Neuronal stem cell (in vitro differentiated cells): Measurements from ENCODE around the gene NAA15.

Experiments used
- DNase-seq: peaks from one replicate; pipeline ENCODE4 v3.0.0-alpha.2; 2013; ENCODE audit warnings: low spot score
- H2AFZ ChIP-seq: one replicate; pipeline ENCODE4 v1.6.1; 2013; ENCODE audit warnings: mild to moderate bottlenecking, low read length, inconsistent platforms
- H2AK5ac ChIP-seq: 2 replicates; pipeline ENCODE4 v1.6.1; 2013; ENCODE audit warnings: low read depth, mild to moderate bottlenecking, inconsistent platforms, low read length, moderate library complexity, mixed read lengths
- H2BK120ac ChIP-seq: 2 replicates; pipeline ENCODE4 v1.6.1; 2013; ENCODE audit warnings: low read depth, mild to moderate bottlenecking, inconsistent platforms, low read length, moderate library complexity, mixed read lengths
- H2BK12ac ChIP-seq: one replicate; pipeline ENCODE4 v1.6.1; 2013; ENCODE audit warnings: low read length, inconsistent platforms
- H2BK15ac ChIP-seq: 2 replicates; pipeline ENCODE4 v1.6.1; 2013; ENCODE audit warnings: mild to moderate bottlenecking, low read length, inconsistent platforms, mixed read lengths
- H2BK5ac ChIP-seq: one replicate; pipeline ENCODE4 v1.6.1; 2013; ENCODE audit warnings: inconsistent platforms, mild to moderate bottlenecking, low read length, moderate library complexity
- H3K14ac ChIP-seq: one replicate; pipeline ENCODE4 v1.6.1; 2013; ENCODE audit warnings: low read length, inconsistent platforms
- H3K18ac ChIP-seq: 2 replicates; pipeline ENCODE4 v1.6.1; 2013; ENCODE audit warnings: low read length, inconsistent platforms
- H3K23ac ChIP-seq: 2 replicates; pipeline ENCODE4 v1.6.1; 2013; ENCODE audit warnings: low read depth, mild to moderate bottlenecking, mixed read lengths, low read length, inconsistent platforms; ENCODE audit not compliant: poor library complexity
- H3K27ac ChIP-seq: replicated peaks from 3 replicates; pipeline ENCODE4 v1.5.1; 2013; ENCODE audit warnings: low read length, inconsistent platforms
- H3K27me3 ChIP-seq, 3 experiments: 2 replicates each; pipeline ENCODE4 v1.6.1; 2013; ENCODE audit warnings: low read length in 3 of 3, mild to moderate bottlenecking in 2 of 3, inconsistent platforms in 1 of 3, low read depth in 1 of 3, mixed read lengths in 1 of 3, moderate library complexity in 1 of 3; ENCODE audit not compliant: control insufficient read depth in 3 of 3, insufficient read depth in 3 of 3
- H3K36me3 ChIP-seq, 2 donors: replicated peaks in 1 of 2; 2 replicates each; pipeline ENCODE4 v1.6.1; 2013; ENCODE audit warnings: low read length in 2 of 2; ENCODE audit not compliant: control insufficient read depth in 2 of 2, insufficient read depth in 2 of 2
- H3K4ac ChIP-seq: 2 replicates; pipeline ENCODE4 v1.6.1; 2013; ENCODE audit warnings: inconsistent platforms, mild to moderate bottlenecking, low read length, moderate library complexity
- H3K4me1 ChIP-seq, 2 donors: 1 replicate in 1 of 2; 2 replicates in 1 of 2; pipeline ENCODE4 v1.6.1; 2013; ENCODE audit warnings: low read length in 2 of 2, low read depth in 1 of 2; ENCODE audit not compliant: control insufficient read depth in 2 of 2, insufficient read depth in 1 of 2
- H3K4me2 ChIP-seq: one replicate; pipeline ENCODE4 v1.6.1; 2013; ENCODE audit warnings: mild to moderate bottlenecking, low read length, inconsistent platforms; ENCODE audit not compliant: insufficient read depth, poor library complexity, severe bottlenecking
- H3K4me3 ChIP-seq, 2 donors: 2 replicates each; pipeline ENCODE4 v1.5.1; 2013; ENCODE audit warnings: low read length in 2 of 2, mild to moderate bottlenecking in 2 of 2, inconsistent platforms in 1 of 2, moderate library complexity in 1 of 2
- H3K79me1 ChIP-seq: one replicate; pipeline ENCODE4 v1.6.1; 2013; ENCODE audit warnings: low read depth, mild to moderate bottlenecking, inconsistent platforms, low read length, moderate library complexity
- H3K9ac ChIP-seq: one replicate; pipeline ENCODE4 v1.6.1; 2013; ENCODE audit warnings: mild to moderate bottlenecking, low read depth, low read length, inconsistent platforms; ENCODE audit not compliant: poor library complexity
- H3K9me3 ChIP-seq, 2 donors: replicated peaks in 1 of 2; 2 replicates each; pipeline versions ENCODE3 to v1.6.1; 2013; ENCODE audit warnings: low read length in 2 of 2, mild to moderate bottlenecking in 2 of 2, inconsistent platforms in 1 of 2, low read depth in 1 of 2, mixed read lengths in 1 of 2, moderate library complexity in 1 of 2; ENCODE audit not compliant: control insufficient read depth in 2 of 2, insufficient read depth in 1 of 2
- H4K8ac ChIP-seq: one replicate; pipeline ENCODE4 v1.6.1; 2013; ENCODE audit warnings: low read depth, mild to moderate bottlenecking, inconsistent platforms, low read length, moderate library complexity
- H4K91ac ChIP-seq: one replicate; pipeline ENCODE4 v1.6.1; 2013; ENCODE audit warnings: low read length, low read depth, mild to moderate bottlenecking, inconsistent platforms; ENCODE audit not compliant: poor library complexity
- WGBS, 2 donors: extraction: QIAGEN DNeasy Blood & Tissue Kit; methylation state at CpG; one replicate each; pipeline ENCODE4 v1.1.7; 2013; ENCODE audit warnings: missing lambda C conversion rate in 2 of 2, mixed read lengths in 1 of 2; ENCODE audit not compliant: insufficient read length in 2 of 2, insufficient replicate concordance in 1 of 2; ENCODE audit errors: extremely low coverage in 2 of 2; 5-methylcytosine and 5-hydroxymethylcytosine counted together

NAA15 gene

DNA sequence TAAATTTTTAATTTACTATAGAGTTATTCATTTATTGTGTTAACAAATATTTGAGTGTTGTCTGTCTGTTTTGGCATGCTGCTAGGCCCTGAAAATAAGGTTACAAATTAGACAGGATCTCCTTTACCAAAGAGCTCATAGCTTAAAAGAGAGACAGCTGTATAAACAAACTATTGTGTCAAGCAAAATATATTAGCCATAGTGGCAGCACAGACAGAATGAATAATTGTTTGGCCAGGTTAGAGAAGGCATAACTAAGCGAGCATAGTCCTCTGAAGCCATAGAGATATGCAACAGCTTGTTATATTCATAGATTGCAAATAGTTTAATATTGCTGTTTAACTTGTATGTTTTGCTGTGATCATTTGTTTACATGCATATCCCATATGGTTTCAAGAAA lies 67.7 kb downstream of the NAA15 start:
- H3K14ac ChIP-seq: no peak overlapping the region
- no peak overlapping the region for H2BK15ac ChIP-seq
- no peak overlapping the region for H4K8ac ChIP-seq
- no peak overlapping the region for H3K23ac ChIP-seq
- H3K4me2 ChIP-seq: no peak overlapping the region
- H3K27me3 ChIP-seq: no peaks in the 10 kb centered on the region
- WGBS, 2 donors: no CpG with 5 or more reads among the region's 1 CpG
- H2AFZ ChIP-seq: no peak overlapping the region
- DNase-seq: no peak
- H3K9me3 ChIP-seq: no peaks in the 10 kb centered on the region
- H3K4ac ChIP-seq: no peak overlapping the region
- H3K18ac ChIP-seq: no peak overlapping the region
- no peak overlapping the region for H2BK5ac ChIP-seq
- H3K27ac ChIP-seq: no peak overlapping the region
- no peak overlapping the region for H2AK5ac ChIP-seq
- no peak overlapping the region for H2BK120ac ChIP-seq
- no peak overlapping the region for H2BK12ac ChIP-seq
- no peaks in the 10 kb centered on the region for H3K79me1 ChIP-seq
- H3K36me3 ChIP-seq: peaks cover 15 to 95% of the 10 kb centered on the region in 2 donors
- no peak overlapping the region for H3K4me3 ChIP-seq
- H4K91ac ChIP-seq: no peak overlapping the region
- no peaks in the 10 kb centered on the region for H3K4me1 ChIP-seq
- no peak overlapping the region for H3K9ac ChIP-seq

DNA sequence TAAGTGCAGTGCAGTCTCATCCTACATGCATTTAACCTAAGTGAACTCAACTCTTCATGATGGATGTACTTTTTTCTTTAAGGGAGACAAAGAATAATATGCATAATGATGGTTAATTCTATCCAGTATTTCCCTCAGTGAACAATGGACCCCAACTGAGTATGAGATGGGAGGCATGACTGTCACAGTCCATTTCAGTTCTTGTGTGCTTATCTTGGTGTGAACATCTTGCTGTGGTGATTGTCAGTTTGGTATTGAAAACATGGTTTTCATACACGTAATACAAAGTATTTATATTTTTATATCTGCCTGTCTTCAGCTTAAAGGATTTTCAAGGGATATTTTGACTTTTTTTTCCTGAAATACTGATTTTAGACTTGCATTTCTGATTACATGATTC lies 72.9 kb downstream of the NAA15 start:
- Histone ChIP-seq H2BK120ac (no peak overlapping the region), H3K4me1 (no peaks in the 10 kb centered on the region), H3K36me3 (peaks cover 7 to 94% of the 10 kb centered on the region in 2 donors), H3K27me3 (no peaks in the 10 kb centered on the region), H2BK15ac (no peak overlapping the region), H3K14ac (no peak overlapping the region), H3K27ac (no peak overlapping the region), H2AFZ (no peak overlapping the region), H3K79me1 (peaks cover 2% of the 10 kb centered on the region), H3K4me2 (no peak overlapping the region), H3K9ac (no peak overlapping the region), H4K91ac (no peak overlapping the region), H2AK5ac (no peak overlapping the region), H4K8ac (no peak overlapping the region), H3K9me3 (no peaks in the 10 kb centered on the region), H2BK5ac (no peak overlapping the region), H2BK12ac (no peak overlapping the region), H3K23ac (no peak overlapping the region), H3K4ac (no peak overlapping the region), H3K4me3 (no peak overlapping the region), H3K18ac (no peak overlapping the region)
- no CpG with 5 or more reads among the region's 1 CpG for WGBS, 2 donors
- no peak for DNase-seq

DNA sequence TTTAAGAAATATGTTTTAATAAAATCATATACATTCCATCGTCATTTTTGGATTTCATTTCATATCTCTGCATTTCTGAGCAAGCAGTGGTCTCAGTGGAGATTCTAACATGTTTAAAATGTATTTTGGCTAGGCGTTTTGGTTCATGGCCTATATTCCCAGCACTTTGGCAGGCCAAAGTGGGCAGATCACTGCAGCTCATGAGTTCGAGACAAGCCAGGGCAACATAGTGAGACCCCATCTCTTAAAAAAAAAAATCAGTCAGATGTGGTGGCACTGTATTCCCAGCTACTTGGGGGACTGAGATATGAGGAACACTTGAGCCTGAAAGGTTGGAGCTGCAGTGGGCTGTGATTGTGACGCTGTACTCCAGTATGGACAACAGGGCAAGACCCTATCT lies 85.1 kb downstream of the NAA15 start:
- H2AFZ ChIP-seq: no peak overlapping the region
- no peak overlapping the region for H3K14ac ChIP-seq
- no peak overlapping the region for H3K4ac ChIP-seq
- H3K27ac ChIP-seq: no peak overlapping the region
- H3K27me3 ChIP-seq: no peaks in the 10 kb centered on the region
- no peaks in the 10 kb centered on the region for H3K79me1 ChIP-seq
- H3K4me2 ChIP-seq: no peak overlapping the region
- H2AK5ac ChIP-seq: no peak overlapping the region
- no peak overlapping the region for H2BK120ac ChIP-seq
- WGBS, 2 donors: no CpG with 5 or more reads among the region's 4 CpGs
- no peak overlapping the region for H3K18ac ChIP-seq
- DNase-seq: no peak
- H2BK5ac ChIP-seq: no peak overlapping the region
- H3K36me3 ChIP-seq: peaks cover 6 to 96% of the 10 kb centered on the region in 2 donors
- no peaks in the 10 kb centered on the region for H3K4me1 ChIP-seq
- no peak overlapping the region for H3K4me3 ChIP-seq
- no peak overlapping the region for H4K91ac ChIP-seq
- no peak overlapping the region for H3K23ac ChIP-seq
- no peak overlapping the region for H2BK12ac ChIP-seq
- H3K9ac ChIP-seq: no peak overlapping the region
- no peak overlapping the region for H4K8ac ChIP-seq
- H2BK15ac ChIP-seq: no peak overlapping the region
- no peaks in the 10 kb centered on the region for H3K9me3 ChIP-seq

DNA sequence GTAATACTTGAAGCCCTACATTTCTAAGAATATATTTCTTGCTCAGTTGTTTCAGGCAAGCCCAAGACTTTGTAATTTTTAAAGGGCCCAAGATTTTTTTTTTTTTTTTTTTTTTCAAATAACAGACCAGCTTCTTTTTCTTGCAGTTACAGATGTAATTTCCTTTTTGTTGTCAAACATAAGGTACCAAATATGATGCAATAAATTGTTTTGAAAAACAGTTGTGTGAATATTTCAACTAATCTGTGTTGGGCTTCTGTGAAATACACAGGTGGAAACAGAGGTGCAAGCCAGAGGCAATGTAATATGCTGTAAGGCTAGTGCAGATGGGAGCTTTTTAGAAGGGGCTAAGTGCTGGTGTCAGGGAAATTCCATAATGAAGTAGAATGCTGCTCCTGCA lies 87.8 kb downstream of the NAA15 start:
- no peak overlapping the region for H2AFZ ChIP-seq
- no peak overlapping the region for H3K4me3 ChIP-seq
- H4K91ac ChIP-seq: no peak overlapping the region
- H3K9ac ChIP-seq: no peak overlapping the region
- peaks cover 8 to 98% of the 10 kb centered on the region in 2 donors for H3K36me3 ChIP-seq
- H4K8ac ChIP-seq: no peak overlapping the region
- H3K27me3 ChIP-seq: no peaks in the 10 kb centered on the region
- H3K79me1 ChIP-seq: no peaks in the 10 kb centered on the region
- no peak overlapping the region for H2BK15ac ChIP-seq
- no peak overlapping the region for H2BK120ac ChIP-seq
- no peak overlapping the region for H2BK5ac ChIP-seq
- no peak overlapping the region for H3K27ac ChIP-seq
- no peak overlapping the region for H3K14ac ChIP-seq
- no peak overlapping the region for H2AK5ac ChIP-seq
- no peaks in the 10 kb centered on the region for H3K4me1 ChIP-seq
- no peak overlapping the region for H3K18ac ChIP-seq
- no peaks in the 10 kb centered on the region for H3K9me3 ChIP-seq
- H3K23ac ChIP-seq: no peak overlapping the region
- H3K4ac ChIP-seq: no peak overlapping the region
- H2BK12ac ChIP-seq: no peak overlapping the region
- no peak overlapping the region for H3K4me2 ChIP-seq
- no peak for DNase-seq
